Cardiac fibroblast (primary cell): Measurements from ENCODE around the gene PCED1B.

Source experiments
- DNase-seq, 2 donors: peaks; one replicate each; pipeline versions ENCODE4 v3.0.0 to v3.0.0-alpha.2; 2010; ENCODE audit warnings: low read depth in 2 of 2
- H3K4me3 ChIP-seq, 2 donors: replicated peaks in 1 of 2; 1 replicate in 1 of 2; 2 replicates in 1 of 2; pipeline ENCODE4 v1.5.1; 2011; ENCODE audit warnings: low read depth in 2 of 2, low read length in 2 of 2, mild to moderate bottlenecking in 2 of 2, moderate library complexity in 1 of 2
- TF ChIP-seq, protein P1 (sequence below): IDR thresholded peaks from one replicate; pipeline ENCODE4 v1.5.1; 2011; ENCODE audit warnings: low read depth, mild to moderate bottlenecking, low read length, inconsistent platforms

PCED1B gene

DNA sequence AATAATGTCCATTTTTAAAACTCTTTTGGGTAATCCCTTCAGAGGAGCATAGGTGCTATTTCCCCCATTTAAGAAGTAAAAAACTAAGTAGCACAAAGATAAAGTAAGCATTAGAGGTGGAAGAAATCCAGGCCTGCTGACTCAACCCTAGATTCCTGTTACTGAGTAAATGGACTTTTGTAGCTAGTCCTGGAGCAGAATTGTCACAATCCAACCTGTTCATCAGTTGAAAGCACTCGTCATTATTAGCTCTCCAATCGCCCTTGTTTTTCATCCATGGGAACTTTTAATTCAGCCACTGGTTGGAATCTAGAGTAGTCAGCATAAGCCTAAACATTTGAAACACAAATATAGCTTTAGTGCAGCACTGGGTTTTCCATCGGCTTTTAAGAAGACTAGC, 139.8 kb downstream of the PCED1B start:
- DNase-seq = peak; percentile 49 to 50
- no peak overlapping the region for H3K4me3 ChIP-seq
- TF ChIP-seq, protein P1, sequence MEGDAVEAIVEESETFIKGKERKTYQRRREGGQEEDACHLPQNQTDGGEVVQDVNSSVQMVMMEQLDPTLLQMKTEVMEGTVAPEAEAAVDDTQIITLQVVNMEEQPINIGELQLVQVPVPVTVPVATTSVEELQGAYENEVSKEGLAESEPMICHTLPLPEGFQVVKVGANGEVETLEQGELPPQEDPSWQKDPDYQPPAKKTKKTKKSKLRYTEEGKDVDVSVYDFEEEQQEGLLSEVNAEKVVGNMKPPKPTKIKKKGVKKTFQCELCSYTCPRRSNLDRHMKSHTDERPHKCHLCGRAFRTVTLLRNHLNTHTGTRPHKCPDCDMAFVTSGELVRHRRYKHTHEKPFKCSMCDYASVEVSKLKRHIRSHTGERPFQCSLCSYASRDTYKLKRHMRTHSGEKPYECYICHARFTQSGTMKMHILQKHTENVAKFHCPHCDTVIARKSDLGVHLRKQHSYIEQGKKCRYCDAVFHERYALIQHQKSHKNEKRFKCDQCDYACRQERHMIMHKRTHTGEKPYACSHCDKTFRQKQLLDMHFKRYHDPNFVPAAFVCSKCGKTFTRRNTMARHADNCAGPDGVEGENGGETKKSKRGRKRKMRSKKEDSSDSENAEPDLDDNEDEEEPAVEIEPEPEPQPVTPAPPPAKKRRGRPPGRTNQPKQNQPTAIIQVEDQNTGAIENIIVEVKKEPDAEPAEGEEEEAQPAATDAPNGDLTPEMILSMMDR = no peak

DNA sequence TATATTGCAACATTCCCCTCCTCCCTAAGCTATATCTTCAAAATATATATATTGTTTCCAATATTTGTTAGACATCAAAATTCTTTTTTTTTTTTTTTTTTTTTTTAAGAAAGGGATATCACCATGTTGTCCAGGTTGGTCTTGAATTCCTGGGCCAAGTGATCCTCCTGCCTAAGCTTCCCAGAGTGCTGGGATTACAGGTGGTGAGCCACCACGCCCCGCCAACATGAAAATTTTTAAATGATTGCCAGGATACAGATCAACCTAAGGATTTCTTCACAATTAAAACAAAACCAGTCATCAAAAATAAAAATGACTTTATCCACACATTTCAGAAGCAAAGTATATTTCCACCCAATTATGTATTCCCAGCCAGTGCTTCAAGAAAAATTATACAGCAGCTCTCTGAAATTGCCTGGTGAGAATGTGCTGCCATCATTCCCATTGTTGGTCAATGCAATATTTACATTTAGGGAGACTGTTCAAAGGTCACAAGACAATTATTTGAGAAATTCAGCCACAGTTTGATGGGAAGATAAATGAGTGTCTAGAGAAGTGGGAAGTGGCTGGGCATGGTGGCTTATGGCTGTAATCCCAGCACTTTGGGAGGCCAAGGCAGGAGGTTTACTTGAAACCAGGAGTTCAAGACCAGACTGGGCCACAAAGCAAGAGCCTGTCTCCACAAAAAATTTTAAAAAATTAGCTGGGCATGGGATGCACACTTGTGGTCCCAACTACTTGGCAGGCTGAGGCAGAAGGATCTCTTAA, 142.0 kb downstream of the PCED1B start:
- no peak for DNase-seq
- no peak overlapping the region for H3K4me3 ChIP-seq
- TF ChIP-seq, protein P1 = no peak

DNA sequence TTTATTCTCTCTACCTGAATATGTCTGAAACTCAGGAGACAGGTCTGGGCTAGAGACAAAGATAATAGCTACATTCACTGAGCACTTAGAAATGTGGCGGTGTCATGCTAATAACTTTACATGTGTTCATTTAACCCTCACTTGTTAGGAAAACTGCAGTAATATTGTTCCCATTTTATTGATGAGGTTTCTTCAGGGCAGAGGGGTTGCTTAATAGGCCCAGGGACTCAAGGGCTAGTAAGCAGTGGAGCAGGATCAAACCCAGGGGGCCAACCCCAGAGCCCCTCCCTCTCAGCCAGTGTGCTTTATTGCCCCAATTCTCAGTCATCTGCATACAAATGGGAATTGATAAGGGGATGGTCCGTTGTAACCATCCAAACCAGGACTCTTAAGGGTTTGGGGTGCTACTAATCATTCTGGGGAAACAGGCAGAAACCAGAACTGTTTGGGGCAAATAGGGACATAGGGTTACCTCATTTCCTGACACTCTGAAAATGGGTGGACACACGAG, 143.2 kb downstream of the PCED1B start:
- DNase-seq = no peak
- no peak overlapping the region for H3K4me3 ChIP-seq
- TF ChIP-seq, protein P1 = no peak

DNA sequence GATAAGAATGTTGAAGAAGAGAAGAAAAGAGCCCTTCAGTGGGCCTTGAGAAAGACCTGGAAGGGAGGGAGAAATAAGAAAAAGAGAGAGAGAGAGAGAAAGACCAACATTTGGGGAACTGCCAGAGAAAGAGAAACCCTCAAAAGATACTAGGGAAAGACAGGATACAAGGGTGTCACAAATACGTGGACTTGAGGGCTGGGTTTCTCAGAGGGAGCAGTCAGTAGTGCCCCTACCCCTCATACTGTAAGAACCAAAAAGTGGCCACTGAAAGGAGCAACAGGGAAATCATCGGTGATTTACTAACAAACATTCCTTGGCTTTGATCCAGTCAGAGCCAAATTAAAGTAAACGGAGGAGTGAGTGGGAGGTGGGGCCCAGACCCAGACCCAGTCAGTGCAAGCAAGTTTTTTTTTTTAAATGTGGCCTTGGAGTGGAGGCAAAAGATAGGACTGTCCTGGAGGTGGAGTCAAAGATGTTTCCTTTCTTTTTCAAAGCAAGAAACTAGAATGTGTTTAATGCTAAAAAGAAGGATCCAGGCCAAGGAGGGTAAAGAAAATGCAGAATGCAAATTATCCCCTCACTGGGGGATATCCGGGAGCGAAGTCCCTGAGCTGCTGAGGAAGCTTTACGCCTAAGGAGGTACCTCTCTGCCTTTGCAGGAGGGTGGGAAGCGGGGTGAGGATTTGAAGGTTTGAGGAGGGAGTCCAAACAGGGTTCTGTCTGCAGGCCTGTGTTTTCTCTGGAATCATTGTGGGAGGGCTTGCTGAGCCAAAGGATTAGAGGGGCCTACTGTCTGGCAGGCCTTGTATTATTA, 143.8 kb downstream of the PCED1B start:
- TF ChIP-seq, protein P1 = no peak
- no peak overlapping the region for H3K4me3 ChIP-seq

DNA sequence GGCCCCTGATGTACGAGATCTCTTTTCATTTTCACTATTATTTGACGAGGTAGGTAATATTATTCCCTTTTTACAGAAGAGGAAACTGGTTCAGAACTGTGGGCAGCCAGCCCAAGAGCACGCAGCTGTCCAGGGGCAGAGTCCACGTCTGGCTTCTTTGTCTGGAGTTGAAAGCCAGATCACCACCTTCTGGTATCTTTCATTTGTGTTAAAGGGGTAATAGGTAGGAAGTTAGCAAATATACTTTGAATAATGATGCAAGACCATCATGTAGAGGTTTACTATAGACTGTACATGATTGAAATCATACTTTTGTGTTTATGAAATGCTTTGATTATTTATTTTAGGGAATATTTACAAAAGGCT, 144.4 kb downstream of the PCED1B start:
- TF ChIP-seq, protein P1 = no peak
- peak; percentile 38 to 44 for DNase-seq
- no peak overlapping the region for H3K4me3 ChIP-seq

More for the DNA sequence above, 143.8 kb downstream of the PCED1B start:
- peak; percentile 13 to 32 for DNase-seq

DNA sequence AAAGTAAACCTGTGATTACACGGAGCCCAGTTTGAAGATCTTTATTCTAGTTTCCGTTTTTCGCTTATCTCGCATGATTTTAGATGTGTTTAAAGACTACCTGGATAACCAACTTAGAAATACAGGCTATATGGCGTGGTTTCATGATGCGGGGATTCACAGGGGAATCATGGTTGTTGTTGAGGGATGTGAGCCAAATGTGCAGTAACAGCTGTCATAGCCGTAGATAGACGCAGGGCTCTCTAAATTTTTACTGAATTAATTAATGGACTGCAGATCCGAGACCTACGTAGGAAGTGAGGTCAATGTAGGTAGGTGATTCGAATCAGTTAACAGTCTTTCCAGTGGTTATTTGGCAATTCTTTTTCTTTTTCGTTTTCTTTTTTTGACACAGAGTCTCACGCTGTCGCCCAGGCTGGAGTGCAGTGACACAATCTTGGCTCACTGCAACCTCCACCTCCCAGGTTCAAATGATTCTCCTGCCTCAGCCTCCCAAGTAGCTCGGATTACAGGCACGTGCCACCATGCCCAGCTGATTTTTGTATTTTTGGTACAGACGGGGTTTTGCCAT, 145.2 kb downstream of the PCED1B start:
- no peak overlapping the region for H3K4me3 ChIP-seq
- DNase-seq = no peak
- TF ChIP-seq, protein P1 = no peak
